HG03521 (cell line): ENCODE measurements around the gene DSC3.

Experiments
- ATAC-seq: cut with Tn5 transposase; IDR thresholded peaks from one replicate; pipeline ENCODE4 v1.9.1; 2021; ENCODE audit warnings: mild to moderate bottlenecking, moderate library complexity; ENCODE audit not compliant: unreplicated experiment

DSC3 gene

GRCh38 chr18:31042406-31043181, at the start of gene DSC3:
Gene DSC3, minus strand, starts transcription at chr18:31042742. Its CDS starts 82 bp downstream, at chr18:31042660.
- ATAC-seq = no peak

- no peak for ATAC-seq
Observed at GRCh38 chr18:31091350-31091749, 48.8 kb upstream of the DSC3 start.

- no peak for ATAC-seq
Observed at GRCh38 chr18:31088532-31088931, 46.0 kb upstream of the DSC3 start.

GRCh38 chr18:31079973-31080372, 37.4 kb upstream of the DSC3 start:
- ATAC-seq = no peak

- ATAC-seq = no peak
Observed at GRCh38 chr18:31077878-31078277, 35.3 kb upstream of the DSC3 start.

GRCh38 chr18:31072175-31072574, 29.6 kb upstream of the DSC3 start:
- ATAC-seq = no peak

- no peak for ATAC-seq
Observed at GRCh38 chr18:31070206-31070605, 27.7 kb upstream of the DSC3 start.

GRCh38 chr18:31066266-31066665, 23.7 kb upstream of the DSC3 start:
- ATAC-seq = no peak

- ATAC-seq = no peak
Observed at GRCh38 chr18:31065036-31065773, 22.7 kb upstream of the DSC3 start.

- ATAC-seq = peak; percentile 50
Observed at GRCh38 chr18:31064130-31064529, 21.6 kb upstream of the DSC3 start.

- ATAC-seq = no peak
Observed at GRCh38 chr18:31061945-31062344, 19.4 kb upstream of the DSC3 start.

- no peak for ATAC-seq
Observed at GRCh38 chr18:31058897-31059296, 16.4 kb upstream of the DSC3 start.

- ATAC-seq = no peak
Observed at GRCh38 chr18:31057917-31058316, 15.4 kb upstream of the DSC3 start.

GRCh38 chr18:31057051-31057450, 14.5 kb upstream of the DSC3 start:
- ATAC-seq = no peak

- no peak for ATAC-seq
Observed at GRCh38 chr18:31056296-31056695, 13.8 kb upstream of the DSC3 start.

GRCh38 chr18:31050635-31051034, 8.1 kb upstream of the DSC3 start:
- ATAC-seq = no peak

- ATAC-seq = no peak
Observed at GRCh38 chr18:31049189-31049588, 6.6 kb upstream of the DSC3 start.

- no peak for ATAC-seq
Observed at GRCh38 chr18:31048216-31048615, 5.7 kb upstream of the DSC3 start.

- no peak for ATAC-seq
Observed at GRCh38 chr18:31046916-31047315, 4.4 kb upstream of the DSC3 start.

GRCh38 chr18:31045599-31045998, 3.1 kb upstream of the DSC3 start:
- ATAC-seq = no peak

GRCh38 chr18:31044926-31045325, 2.4 kb upstream of the DSC3 start:
- ATAC-seq = no peak

- ATAC-seq = no peak
Observed at GRCh38 chr18:31043709-31044108, 1.2 kb upstream of the DSC3 start.
